OCI-M2 (cell line): ENCODE measurements around the gene STARD3NL.
"Not testable (repeated sequence)": the region's sequence is repeated elsewhere in the genome, so short reads cannot be mapped to it uniquely, and the experiment has no call there.

ENCODE experiments used
- DNase-seq: peaks from one replicate; lab custom pipeline; 2025; ENCODE audit not compliant: unreplicated experiment; lab: John Stamatoyannopoulos, UW

The STARD3NL gene

GRCh38 chr7:38262545-38262944 lies 84.5 kb downstream of the STARD3NL start:
- DNase-seq: no peak

DNA sequence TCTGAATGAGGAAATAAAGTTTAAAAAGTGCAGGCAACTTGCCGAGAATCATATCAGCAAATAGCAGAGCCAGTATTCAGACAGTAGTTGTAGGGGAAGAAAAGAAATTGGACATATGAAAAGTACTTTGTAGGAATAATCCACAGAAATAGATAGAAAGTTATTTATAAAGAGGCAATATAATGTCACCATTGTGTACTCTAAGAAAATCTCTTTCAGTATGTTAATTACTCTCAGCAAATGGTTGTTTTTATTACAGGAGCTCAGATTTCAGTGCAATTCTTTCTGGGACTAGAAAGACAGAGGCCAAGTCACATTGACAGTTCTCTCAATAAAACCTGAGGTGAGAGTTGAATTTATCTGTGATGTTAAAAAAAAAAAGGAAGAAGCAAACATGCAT lies 85.2 kb downstream of the STARD3NL start:
- DNase-seq: not testable (repeated sequence)

DNA sequence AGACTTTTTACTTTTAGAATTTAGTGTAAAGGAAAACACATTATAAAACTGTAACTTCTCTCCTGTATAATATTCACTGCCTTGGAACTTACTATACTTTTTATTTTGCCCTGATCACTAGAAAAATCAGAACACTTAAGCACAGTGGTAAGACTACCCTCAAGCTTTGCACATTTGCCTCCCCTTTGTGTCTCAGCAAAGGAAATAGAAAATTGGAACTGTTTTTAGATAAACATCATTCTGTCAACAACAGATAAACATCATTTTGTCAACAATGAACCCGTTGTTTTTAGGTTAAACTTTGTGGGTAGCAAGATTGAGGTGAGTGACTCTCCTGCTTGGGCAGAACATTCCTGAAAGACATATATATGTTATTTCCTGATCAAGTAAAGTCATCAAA lies 86.6 kb downstream of the STARD3NL start:
- DNase-seq: not testable (repeated sequence)

- DNase-seq: not testable (repeated sequence)
Measured at GRCh38 chr7:38265958-38266357, 87.9 kb downstream of the STARD3NL start.

DNA sequence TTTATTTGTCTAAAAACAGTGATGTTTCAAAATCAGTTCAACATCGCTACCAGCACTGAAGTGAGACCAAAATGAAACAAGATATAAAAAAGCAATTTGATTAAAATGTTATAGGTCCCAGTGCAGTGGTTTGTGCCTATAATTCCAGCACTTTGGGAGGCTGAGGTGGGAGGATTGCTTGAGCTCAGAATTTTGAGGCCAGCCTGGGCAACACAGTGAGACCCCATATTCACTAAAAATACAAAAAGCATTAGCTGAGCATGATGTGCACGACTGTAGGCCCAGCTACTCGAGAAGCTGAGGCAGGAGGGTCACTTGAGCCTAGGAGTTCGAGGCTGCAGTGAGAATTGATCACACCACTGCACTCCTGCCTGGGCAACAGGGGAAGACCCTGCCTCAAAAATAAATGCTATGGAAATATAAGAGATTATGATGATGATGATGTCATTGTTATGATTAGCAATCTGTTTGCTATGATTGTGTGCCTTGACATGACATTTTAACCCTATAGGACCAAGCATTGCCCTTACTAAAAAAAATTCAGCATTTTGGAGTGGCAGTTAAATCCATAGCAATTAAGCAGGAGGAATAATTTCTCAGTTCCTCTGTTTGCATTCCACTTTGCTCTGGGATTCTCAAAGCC lies 91.8 kb downstream of the STARD3NL start:
- not testable (repeated sequence) for DNase-seq

GRCh38 chr7:38270405-38270804 lies 92.4 kb downstream of the STARD3NL start:
- DNase-seq: not testable (repeated sequence)

DNA sequence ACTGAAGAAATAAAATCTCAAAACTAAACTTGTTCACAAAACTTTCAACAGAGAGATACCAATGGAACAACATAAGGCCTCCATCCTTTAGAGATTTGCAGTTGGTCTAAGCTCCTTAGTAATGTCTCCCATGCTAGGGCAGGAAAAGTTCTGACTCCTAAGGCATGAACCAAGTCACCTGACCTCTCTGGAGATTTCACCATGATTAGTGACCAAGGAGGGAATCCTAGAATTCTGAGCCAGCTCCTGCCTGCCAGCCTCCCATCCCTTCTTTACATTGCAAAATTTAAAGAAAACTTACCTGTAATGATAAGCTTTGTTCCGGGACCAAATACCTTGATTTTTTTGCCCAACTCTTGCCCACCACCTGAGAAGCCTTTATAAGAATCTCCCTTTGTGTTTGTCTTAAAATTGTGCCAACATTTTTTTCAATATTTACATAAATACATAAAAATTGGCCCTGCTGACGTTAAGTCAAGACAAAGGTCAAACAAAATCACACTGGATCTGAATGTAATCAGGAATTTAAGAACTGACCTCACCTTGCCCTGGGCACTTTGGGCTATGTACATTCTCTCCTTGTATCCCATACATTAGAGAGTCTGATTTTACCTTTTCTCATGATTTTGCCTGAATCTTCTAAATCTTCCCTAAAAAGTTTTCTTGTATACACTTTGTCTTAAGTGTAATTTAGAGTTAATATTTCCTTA lies 95.4 kb downstream of the STARD3NL start, which contains the start of gene TARP:
TARP (minus strand) TSS at position 351 of the 710 bp plus-strand sequence.
- DNase-seq: no peak

DNA sequence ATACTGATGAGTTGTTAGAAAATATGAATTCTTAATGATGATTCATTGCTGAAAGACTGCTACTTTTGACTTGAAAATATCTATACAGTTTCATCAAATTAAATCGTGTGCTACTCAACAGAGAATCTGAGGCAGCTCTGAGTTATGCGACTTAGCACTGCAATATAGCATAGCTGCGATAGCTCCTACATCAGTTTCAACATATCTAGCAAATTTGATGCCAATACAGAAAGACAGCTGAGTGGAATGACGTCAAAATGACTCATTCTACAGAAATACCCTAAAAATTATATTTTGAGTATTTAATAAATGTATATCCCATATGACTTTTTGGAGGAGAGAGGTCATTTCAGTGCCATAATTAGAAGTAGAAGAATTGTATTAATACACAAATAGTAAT lies 96.4 kb downstream of the STARD3NL start:
- no peak for DNase-seq

- DNase-seq: no peak
Measured at GRCh38 chr7:38274927-38275620, 97.0 kb downstream of the STARD3NL start.

DNA sequence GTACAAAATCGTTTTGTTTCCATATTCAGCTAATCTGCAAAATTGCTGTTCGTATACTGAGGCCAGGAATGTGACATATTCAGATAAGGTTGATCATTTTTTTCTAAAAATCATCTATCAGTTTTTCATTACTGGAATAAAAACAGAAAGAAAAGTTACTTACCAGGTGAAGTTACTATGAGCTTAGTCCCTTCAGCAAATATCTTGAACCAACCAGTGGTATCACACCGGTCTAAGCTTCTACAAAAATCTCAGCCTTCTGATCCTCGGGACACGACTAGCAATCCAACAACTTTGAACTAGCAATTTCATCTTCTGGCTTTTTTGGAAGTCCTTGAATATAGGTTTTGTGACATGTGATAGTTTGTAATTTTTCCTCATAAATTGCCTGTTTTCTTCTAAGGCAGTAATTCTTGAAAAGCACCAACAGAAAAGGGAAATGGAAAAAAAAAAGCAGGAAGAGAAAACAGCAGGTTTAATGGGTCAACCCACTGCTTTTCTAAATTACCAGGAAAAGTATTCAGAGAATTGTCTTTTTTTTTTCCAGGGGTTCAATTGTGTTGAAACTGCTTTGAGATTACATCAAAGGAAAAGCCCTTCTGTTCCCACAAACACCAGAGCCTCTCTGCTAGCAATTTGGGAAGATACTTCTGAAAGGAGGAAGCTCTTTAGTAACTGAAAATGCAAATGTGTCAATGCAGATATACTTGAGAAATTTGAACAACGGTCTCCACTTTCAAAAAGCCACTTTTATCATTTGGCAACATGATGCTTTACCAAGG lies 98.2 kb downstream of the STARD3NL start:
- DNase-seq: no peak

DNA sequence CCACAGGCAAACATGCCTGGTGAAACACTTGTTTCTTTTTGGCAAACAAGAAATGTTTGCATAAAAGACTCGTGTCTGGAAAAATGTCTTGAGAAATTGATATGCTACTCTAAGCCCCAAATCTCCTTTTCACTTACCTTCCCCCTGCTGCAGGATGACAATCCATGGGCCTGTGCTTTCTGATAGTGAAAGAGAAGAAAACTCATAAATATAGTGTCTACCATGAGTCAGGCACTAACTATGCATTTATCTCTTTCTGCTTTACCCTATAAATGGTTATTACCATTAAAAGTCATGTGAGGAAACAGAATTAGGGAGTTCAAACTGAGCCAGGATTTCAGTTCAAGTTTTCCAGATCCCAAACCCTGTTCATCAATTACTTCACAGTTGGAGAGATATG lies 102.0 kb downstream of the STARD3NL start:
- DNase-seq: no peak
